Endothelial cell of umbilical vein (primary cell): ENCODE results near the gene CTDSPL. TPM values are rescaled to one million over a fixed set of nuclear protein-coding genes. Genes with fewer than 3 reads are reported as not detected.

ENCODE experiments used
- BruUV-seq: library from RNA; stranded (reverse); fragments of 400-500 nt; replicated peaks from 2 replicates; lab custom pipeline; 2021; lab: Mats Ljungman, UMichigan
- CTCF ChIA-PET: fragments of 300-600, 350-600 bp; sonication (Branson Sonifier 250); formaldehyde crosslinking; loops from one replicate; lab custom pipeline; 2021; ENCODE audit warnings: antibody characterized with exemption, inconsistent platforms; lab: Charles Lee
- POLR2A ChIA-PET: fragments of 300-600, 350-600 bp; sonication (Branson Sonifier 250); formaldehyde crosslinking; loops from one replicate; lab custom pipeline; 2021; ENCODE audit warnings: antibody characterized with exemption, inconsistent platforms; lab: Charles Lee
- DNase-seq: peaks from one replicate; pipeline ENCODE4 v3.0.0-alpha.2; 2011; ENCODE audit warnings: low read depth, low spot score
- FAIRE-seq: peaks from 2 replicates; lab custom pipeline; 2011; peaks lifted over from hg19 to GRCh38; lab: Jason Lieb, UNC
- H2AFZ ChIP-seq: 2 replicates; pipeline ENCODE4 v1.6.0; 2012; ENCODE audit warnings: low read depth, low read length, control low read depth, inconsistent platforms
- H3K27ac ChIP-seq: 2 replicates; pipeline ENCODE4 v1.5.1; 2011; ENCODE audit warnings: low read depth, mild to moderate bottlenecking, control low read depth, low read length, moderate library complexity; ENCODE audit not compliant: insufficient read depth
- H3K27me3 ChIP-seq, 2 experiments: 2 replicates each; pipeline versions ENCODE4 v1.6.0 to v1.6.1; 2011; ENCODE audit warnings: low read length in 2 of 2, mixed read lengths in 1 of 2; ENCODE audit not compliant: control insufficient read depth in 2 of 2, insufficient read depth in 2 of 2
- H3K36me3 ChIP-seq, 2 experiments: 2 replicates in 1 of 2; 3 replicates in 1 of 2; pipeline ENCODE4 v1.5.1; 2011; ENCODE audit warnings: low read length in 2 of 2, mild to moderate bottlenecking in 1 of 2, moderate library complexity in 1 of 2; ENCODE audit not compliant: control insufficient read depth in 2 of 2, insufficient read depth in 2 of 2; ENCODE audit errors: extremely low read depth in 1 of 2
- H3K4me1 ChIP-seq: 3 replicates; pipeline ENCODE4 v1.5.1; 2011; ENCODE audit warnings: mild to moderate bottlenecking, low read length; ENCODE audit not compliant: control insufficient read depth, insufficient read depth; ENCODE audit errors: extremely low read depth
- H3K4me2 ChIP-seq: 2 replicates; pipeline ENCODE4 v1.6.1; 2011; ENCODE audit warnings: low read length, control low read depth, mixed read lengths; ENCODE audit not compliant: insufficient read depth
- H3K4me3 ChIP-seq, 3 experiments: fragments of 200-600 bp in 1 of 3; sonication (generic), shearing (Covaris generic) in 1 of 3; replicated peaks in 1 of 3; 2 replicates each; pipeline ENCODE4 v1.5.1; 2011 to 2016; ENCODE audit warnings: control low read depth in 3 of 3, low read length in 3 of 3, mild to moderate bottlenecking in 2 of 3, inconsistent platforms in 1 of 3, low read depth in 1 of 3, moderate library complexity in 1 of 3; ENCODE audit not compliant: insufficient read depth in 1 of 3
- H3K79me2 ChIP-seq: 2 replicates; pipeline ENCODE4 v1.6.0; 2012; ENCODE audit warnings: low read length, inconsistent platforms; ENCODE audit not compliant: control insufficient read depth, insufficient read depth
- H3K9ac ChIP-seq: replicated peaks from 2 replicates; pipeline ENCODE3; 2011; ENCODE audit warnings: low read length, control low read depth; ENCODE audit not compliant: insufficient read depth; ENCODE audit errors: extremely low read depth
- H3K9me1 ChIP-seq: replicated peaks from 3 replicates; pipeline ENCODE4 v1.6.0; 2011; ENCODE audit warnings: mild to moderate bottlenecking, low read length; ENCODE audit not compliant: control insufficient read depth, insufficient read depth; ENCODE audit errors: extremely low read depth
- H3K9me3 ChIP-seq: replicated peaks from 2 replicates; pipeline ENCODE4 v1.5.1; 2012; ENCODE audit warnings: low read length, inconsistent platforms; ENCODE audit not compliant: control insufficient read depth, insufficient read depth
- H4K20me1 ChIP-seq: replicated peaks from 2 replicates; pipeline ENCODE3; 2011; ENCODE audit warnings: mild to moderate bottlenecking, low read length; ENCODE audit not compliant: control insufficient read depth, insufficient read depth; ENCODE audit errors: extremely low read depth
- EZH2 ChIP-seq: IDR thresholded peaks from 2 replicates; pipeline ENCODE4 v1.6.1; 2012; ENCODE audit warnings: borderline replicate concordance, low read depth, mild to moderate bottlenecking, moderate library complexity, low read length, inconsistent platforms; ENCODE audit not compliant: severe bottlenecking
- FOS ChIP-seq: IDR thresholded peaks from 2 replicates; pipeline ENCODE4 v1.6.1; 2011; ENCODE audit warnings: mild to moderate bottlenecking, low read length, moderate library complexity, borderline replicate concordance; ENCODE audit not compliant: insufficient read depth
- GATA2 ChIP-seq: IDR thresholded peaks from 2 replicates; pipeline ENCODE4 v1.7.0; 2011; ENCODE audit warnings: low read depth, mild to moderate bottlenecking, moderate library complexity, mixed read lengths, low read length; ENCODE audit not compliant: insufficient read length, insufficient read depth
- JUN ChIP-seq: IDR thresholded peaks from 2 replicates; pipeline ENCODE4 v1.6.1; 2011; ENCODE audit warnings: borderline replicate concordance, low read depth; ENCODE audit not compliant: insufficient read length, insufficient read depth
- MYC ChIP-seq: IDR thresholded peaks from one replicate; pipeline ENCODE4 v1.6.1; 2011; ENCODE audit warnings: mild to moderate bottlenecking, low read depth, low read length
- POLR2A ChIP-seq: IDR thresholded peaks from 2 replicates; pipeline ENCODE4 v1.6.1; 2012; ENCODE audit warnings: low read depth, mild to moderate bottlenecking, control low read depth, low read length
- dilution Hi-C: fragments of 300-500 bp; cut with MboI; formaldehyde crosslinking; loops from one replicate; pipeline ENCODE4 v1.15.0; 2019; ENCODE audit warnings: low sequenced_read_pairs; ENCODE audit not compliant: extremely low pct_ligation_motif_present
- intact Hi-C: fragments of 100-400 bp; cut with micrococcal nuclease; formaldehyde crosslinking; loops from one replicate; pipeline ENCODE4 v1.10.0; 2022
- polyA plus RNA-seq, 4 experiments: library from polyadenylated mRNA; depleted of rRNA in 3 of 4; stranded (reverse) in 3 of 4; unstranded in 1 of 4; fragments of >200 nt; gene quantifications; 2 replicates each; pipeline versions ENCODE4 v1.2.1 to v1.2.3, GENCODE V29; 2011 to 2012; ENCODE audit warnings: missing spikeins in 1 of 4
- total RNA-seq: library from RNA; stranded (reverse); gene quantifications from 2 replicates; pipeline ENCODE4 v1.2.3, GENCODE V29; 2021
- TF ChIP-seq, protein P1 (sequence below), 2 donors: IDR thresholded peaks; 1 replicate in 1 of 2; 2 replicates in 1 of 2; pipeline ENCODE4 v1.5.1; 2011; ENCODE audit warnings: low read length in 2 of 2, mild to moderate bottlenecking in 2 of 2, moderate library complexity in 2 of 2, control low read depth in 1 of 2, inconsistent platforms in 1 of 2, low read depth in 1 of 2; ENCODE audit not compliant: insufficient read depth in 1 of 2; ENCODE audit errors: extremely low read depth in 1 of 2
- TF ChIP-seq, protein P2 (sequence below): IDR thresholded peaks from 2 replicates; pipeline ENCODE4 v1.6.1; 2011; ENCODE audit not compliant: insufficient read depth, insufficient read length

The CTDSPL gene
- total and polyA plus RNA-seq, 2 donors (not counting 3 experiments of a cell fraction or from before 2014, with no cell fraction given), result 30.1 to 43.2 TPM

DNA sequence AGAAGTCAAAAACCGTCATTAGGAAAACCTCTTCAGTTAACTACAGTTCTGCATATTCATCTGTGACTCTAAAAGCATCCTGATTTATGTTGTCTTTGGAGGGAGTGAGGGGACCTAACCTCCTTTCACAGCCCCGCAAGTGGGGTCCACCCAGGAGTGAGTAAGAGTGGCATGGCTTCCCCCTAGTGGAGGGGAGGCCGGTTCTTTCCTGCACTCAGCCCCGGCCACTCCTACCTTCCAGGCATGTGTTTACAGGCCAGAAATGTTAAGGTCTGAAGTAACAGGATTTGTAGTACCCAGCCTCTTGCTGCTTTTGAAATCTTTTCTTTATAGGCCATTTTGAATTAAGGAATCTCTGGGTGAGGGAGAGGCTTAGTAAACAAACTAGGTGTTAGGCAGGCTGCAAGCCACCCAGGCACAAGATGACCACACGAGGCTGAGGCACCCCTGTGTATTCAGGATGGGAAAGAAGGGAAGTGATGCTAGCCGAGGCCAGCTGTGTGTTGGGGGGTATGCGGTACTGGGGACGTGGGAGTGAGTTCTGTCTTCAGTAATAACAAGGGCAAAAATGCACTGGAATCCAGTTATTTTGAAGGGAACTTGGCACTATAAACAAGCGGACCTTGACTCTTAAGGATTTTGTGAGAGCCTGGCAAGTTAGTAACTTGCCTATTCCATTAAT lies 50.5 kb downstream of the CTDSPL start:
- no TSS peak for BruUV-seq
- H3K4me1 ChIP-seq, result peaks cover 13% of the 10 kb centered on the region
- TF ChIP-seq, protein P1, sequence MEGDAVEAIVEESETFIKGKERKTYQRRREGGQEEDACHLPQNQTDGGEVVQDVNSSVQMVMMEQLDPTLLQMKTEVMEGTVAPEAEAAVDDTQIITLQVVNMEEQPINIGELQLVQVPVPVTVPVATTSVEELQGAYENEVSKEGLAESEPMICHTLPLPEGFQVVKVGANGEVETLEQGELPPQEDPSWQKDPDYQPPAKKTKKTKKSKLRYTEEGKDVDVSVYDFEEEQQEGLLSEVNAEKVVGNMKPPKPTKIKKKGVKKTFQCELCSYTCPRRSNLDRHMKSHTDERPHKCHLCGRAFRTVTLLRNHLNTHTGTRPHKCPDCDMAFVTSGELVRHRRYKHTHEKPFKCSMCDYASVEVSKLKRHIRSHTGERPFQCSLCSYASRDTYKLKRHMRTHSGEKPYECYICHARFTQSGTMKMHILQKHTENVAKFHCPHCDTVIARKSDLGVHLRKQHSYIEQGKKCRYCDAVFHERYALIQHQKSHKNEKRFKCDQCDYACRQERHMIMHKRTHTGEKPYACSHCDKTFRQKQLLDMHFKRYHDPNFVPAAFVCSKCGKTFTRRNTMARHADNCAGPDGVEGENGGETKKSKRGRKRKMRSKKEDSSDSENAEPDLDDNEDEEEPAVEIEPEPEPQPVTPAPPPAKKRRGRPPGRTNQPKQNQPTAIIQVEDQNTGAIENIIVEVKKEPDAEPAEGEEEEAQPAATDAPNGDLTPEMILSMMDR (IDR thresholded peaks at IDR 0.05; ENCODE audit: extremely low read depth in 1 of 2, insufficient read depth in 1 of 2, low read depth in 1 of 2, low read length in 2 of 2), result no peak
- TF ChIP-seq GATA2 (no peak), FOS (no peak), POLR2A (no peak), MYC (no peak), JUN (no peak), EZH2 (no peak)
- TF ChIP-seq, protein P2, sequence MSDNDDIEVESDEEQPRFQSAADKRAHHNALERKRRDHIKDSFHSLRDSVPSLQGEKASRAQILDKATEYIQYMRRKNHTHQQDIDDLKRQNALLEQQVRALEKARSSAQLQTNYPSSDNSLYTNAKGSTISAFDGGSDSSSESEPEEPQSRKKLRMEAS, result no peak
- dilution Hi-C loops, result no loop called here
- CTCF ChIA-PET, result interaction anchor here (1.4 to 1.6 kb wide), 2 partner anchors 9 to 11 kb away, joined by 3 to 5 read pairs; no protein-coding TSS in a partner anchor
- DNase-seq, result no peak
- POLR2A ChIA-PET, result no interaction called here
- H3K27ac ChIP-seq, result no peak overlapping the region
- no peaks in the 10 kb centered on the region for H4K20me1 ChIP-seq
- no peak overlapping the region for H3K4me2 ChIP-seq
- H3K27me3 ChIP-seq, result no peaks in the 10 kb centered on the region
- intact Hi-C loops, result loop anchor here (1.0 kb wide), 1 partner anchor 55 kb away; no protein-coding TSS in a partner anchor
- peaks cover 0 to 3% of the 10 kb centered on the region in 2 experiments for H3K36me3 ChIP-seq
- no peaks in the 10 kb centered on the region for H3K9me1 ChIP-seq
- no peaks in the 10 kb centered on the region for H3K79me2 ChIP-seq
- H2AFZ ChIP-seq, result no peak overlapping the region
- no peak overlapping the region for H3K4me3 ChIP-seq
- H3K9ac ChIP-seq, result no peak overlapping the region
- H3K9me3 ChIP-seq, result no peaks in the 10 kb centered on the region
- FAIRE-seq, result no peak
